ENCODE measurements around the gene MGAT4B.

Gene MGAT4B

GRCh38 chr5:179771311-179771895 is 35.3 kb downstream of the MGAT4B start:
- DNase-seq (ENCODE audit: low read depth, low spot score) = no peak

GRCh38 chr5:179769796-179770195 is 36.9 kb downstream of the MGAT4B start:
- DNase-seq (ENCODE audit: low read depth, low spot score) = no peak

- DNase-seq (ENCODE audit: low read depth, low spot score) = no peak
Measured at GRCh38 chr5:179769271-179769670, 37.4 kb downstream of the MGAT4B start.

GRCh38 chr5:179768326-179769085 is 38.2 kb downstream of the MGAT4B start:
- DNase-seq (ENCODE audit: low read depth, low spot score) = no peak

- no peak for DNase-seq (ENCODE audit: low read depth, low spot score)
Measured at GRCh38 chr5:179767496-179768100, 39.1 kb downstream of the MGAT4B start.

GRCh38 chr5:179766726-179767455 is 39.8 kb downstream of the MGAT4B start:
- no peak for DNase-seq (ENCODE audit: low read depth, low spot score)

GRCh38 chr5:179766021-179766725 is 40.5 kb downstream of the MGAT4B start:
- no peak for DNase-seq (ENCODE audit: low read depth, low spot score)

GRCh38 chr5:179765400-179765799 is 41.3 kb downstream of the MGAT4B start:
- DNase-seq (ENCODE audit: low read depth, low spot score) = no peak

GRCh38 chr5:179764056-179764455 is 42.6 kb downstream of the MGAT4B start:
- DNase-seq (ENCODE audit: low read depth, low spot score) = no peak

GRCh38 chr5:179763215-179763945 is 43.3 kb downstream of the MGAT4B start:
- DNase-seq (ENCODE audit: low read depth, low spot score) = no peak

- no peak for DNase-seq (ENCODE audit: low read depth, low spot score)
Measured at GRCh38 chr5:179762781-179763176, 43.9 kb downstream of the MGAT4B start.

- no peak for DNase-seq (ENCODE audit: low read depth, low spot score)
Measured at GRCh38 chr5:179762079-179762780, 44.4 kb downstream of the MGAT4B start.

GRCh38 chr5:179759581-179760551 is 46.8 kb downstream of the MGAT4B start:
- no peak for DNase-seq (ENCODE audit: low read depth, low spot score)

GRCh38 chr5:179758955-179759354 is 47.7 kb downstream of the MGAT4B start:
- no peak for DNase-seq (ENCODE audit: low read depth, low spot score)

- no peak for DNase-seq (ENCODE audit: low read depth, low spot score)
Measured at GRCh38 chr5:179755022-179755421, 51.6 kb downstream of the MGAT4B start.

GRCh38 chr5:179753971-179754370 is 52.7 kb downstream of the MGAT4B start:
- DNase-seq (ENCODE audit: low read depth, low spot score) = no peak

- DNase-seq (ENCODE audit: low read depth, low spot score) = no peak
Measured at GRCh38 chr5:179749857-179750508, 56.7 kb downstream of the MGAT4B start.

- no peak for DNase-seq (ENCODE audit: low read depth, low spot score)
Measured at GRCh38 chr5:179747811-179748210, 58.9 kb downstream of the MGAT4B start.

Measured in brain pericyte (primary cell).